ENCODE measurements around the gene CCDC197.

Gene CCDC197

GRCh38 chr14:93997082-93997481 is at the start of gene CCDC197:
Gene CCDC197 (plus strand): TSS chr14:93997301. CDS start chr14:93998132, 831 bp downstream.
- DNase-seq: no peak

GRCh38 chr14:93949511-93950075 is 47.5 kb upstream of the CCDC197 start:
- no peak for DNase-seq

- no peak for DNase-seq
Measured at GRCh38 chr14:93950948-93951634, 46.0 kb upstream of the CCDC197 start.

GRCh38 chr14:93951635-93952540 is 45.2 kb upstream of the CCDC197 start:
- DNase-seq: no peak

GRCh38 chr14:93952829-93953228 is 44.3 kb upstream of the CCDC197 start:
- DNase-seq: no peak

GRCh38 chr14:93953263-93953662 is 43.8 kb upstream of the CCDC197 start:
- no peak for DNase-seq

- no peak for DNase-seq
Measured at GRCh38 chr14:93953739-93954515, 43.2 kb upstream of the CCDC197 start.

- DNase-seq: no peak
Measured at GRCh38 chr14:93954516-93954830, 42.6 kb upstream of the CCDC197 start.

- peak; percentile 72 for DNase-seq
Measured at GRCh38 chr14:93954900-93955849, 41.9 kb upstream of the CCDC197 start.

GRCh38 chr14:93955850-93956481 is 41.1 kb upstream of the CCDC197 start:
- no peak for DNase-seq

GRCh38 chr14:93956514-93957332 is 40.4 kb upstream of the CCDC197 start:
- no peak for DNase-seq

- DNase-seq: no peak
Measured at GRCh38 chr14:93957333-93957710, 39.8 kb upstream of the CCDC197 start.

- no peak for DNase-seq
Measured at GRCh38 chr14:93957751-93958566, 39.1 kb upstream of the CCDC197 start.

GRCh38 chr14:93958567-93959238 is 38.4 kb upstream of the CCDC197 start:
- DNase-seq: no peak

- peak; percentile 94 for DNase-seq
Measured at GRCh38 chr14:93959239-93960107, 37.6 kb upstream of the CCDC197 start.

GRCh38 chr14:93960108-93960475 is 37.0 kb upstream of the CCDC197 start:
- DNase-seq: no peak

GRCh38 chr14:93960774-93961438 is 36.2 kb upstream of the CCDC197 start:
- no peak for DNase-seq
